ENCODE data around the gene CHPF2. TPM values are rescaled to one million over a fixed set of nuclear protein-coding genes. Genes with fewer than 3 reads are reported as not detected.

The CHPF2 gene
- 71.4 and 127 TPM in 2 replicates for total RNA-seq

GRCh38 chr7:151232091-151232916 is at the start of gene CHPF2:
TSS of gene CHPF2 (plus strand) at chr7:151232483. CDS start at chr7:151234012, 1,529 bp downstream.

GRCh38 chr7:151186640-151187408 is 45.5 kb upstream of the CHPF2 start, which contains the start of gene ASB10:
TSS of gene ASB10 (minus strand) at chr7:151187250. CDS start at chr7:151187130, 120 bp downstream.

GRCh38 chr7:151210087-151210854 is 22.0 kb upstream of the CHPF2 start, which contains the start of gene H2BK1:
TSS of gene H2BK1 (minus strand) at chr7:151210488. CDS start at chr7:151210318, 170 bp downstream.

DNA sequence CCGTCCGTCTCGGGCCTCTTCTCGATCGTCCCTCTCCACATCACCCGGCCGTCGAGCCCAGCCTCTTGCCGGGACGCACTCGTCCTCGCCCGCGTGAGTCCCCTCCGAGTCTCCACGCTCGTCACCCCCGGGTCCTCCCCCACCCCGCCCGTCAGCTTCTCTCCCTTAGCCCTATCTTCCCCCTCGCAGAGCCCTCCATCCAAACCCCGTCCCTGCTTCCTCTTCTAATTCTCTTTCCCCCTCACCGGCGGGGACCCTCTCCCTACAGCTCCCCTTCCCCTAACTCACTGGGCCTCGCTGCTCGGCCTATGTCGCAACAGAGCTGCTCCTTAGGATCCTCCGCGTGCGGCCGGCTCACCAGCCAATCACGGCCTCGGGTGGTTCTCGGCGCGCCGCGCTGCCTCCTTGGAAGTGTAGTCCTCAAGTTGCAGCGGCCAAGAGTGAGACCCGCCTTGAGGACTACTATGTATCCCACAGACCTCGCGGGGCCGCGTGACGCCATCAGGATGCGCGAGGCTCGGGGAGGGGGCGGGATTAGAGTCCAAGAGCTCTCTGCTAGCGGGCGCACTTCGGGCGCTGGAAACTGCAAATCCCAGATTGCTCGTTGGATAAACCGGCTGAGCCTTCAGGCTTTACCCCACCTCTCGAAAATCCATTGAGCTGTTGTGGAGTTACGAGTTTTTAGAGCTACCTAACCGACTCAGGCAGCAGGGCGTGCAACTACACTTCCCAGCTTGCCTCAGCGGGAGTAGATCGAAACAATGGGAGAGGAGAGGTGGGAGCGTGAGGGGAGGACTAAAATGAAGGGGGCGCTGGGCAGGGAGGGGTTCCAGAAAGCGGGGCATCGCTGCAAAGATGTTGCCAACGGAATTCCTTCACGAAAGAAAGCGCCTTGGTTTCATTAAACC is 5.2 kb upstream of the CHPF2 start, which contains the start of gene ABCF2:
Gene ABCF2, minus strand, starts transcription at position 331 of the 908 bp plus-strand sequence. CDS start 747 bp downstream, outside the sequence.

DNA sequence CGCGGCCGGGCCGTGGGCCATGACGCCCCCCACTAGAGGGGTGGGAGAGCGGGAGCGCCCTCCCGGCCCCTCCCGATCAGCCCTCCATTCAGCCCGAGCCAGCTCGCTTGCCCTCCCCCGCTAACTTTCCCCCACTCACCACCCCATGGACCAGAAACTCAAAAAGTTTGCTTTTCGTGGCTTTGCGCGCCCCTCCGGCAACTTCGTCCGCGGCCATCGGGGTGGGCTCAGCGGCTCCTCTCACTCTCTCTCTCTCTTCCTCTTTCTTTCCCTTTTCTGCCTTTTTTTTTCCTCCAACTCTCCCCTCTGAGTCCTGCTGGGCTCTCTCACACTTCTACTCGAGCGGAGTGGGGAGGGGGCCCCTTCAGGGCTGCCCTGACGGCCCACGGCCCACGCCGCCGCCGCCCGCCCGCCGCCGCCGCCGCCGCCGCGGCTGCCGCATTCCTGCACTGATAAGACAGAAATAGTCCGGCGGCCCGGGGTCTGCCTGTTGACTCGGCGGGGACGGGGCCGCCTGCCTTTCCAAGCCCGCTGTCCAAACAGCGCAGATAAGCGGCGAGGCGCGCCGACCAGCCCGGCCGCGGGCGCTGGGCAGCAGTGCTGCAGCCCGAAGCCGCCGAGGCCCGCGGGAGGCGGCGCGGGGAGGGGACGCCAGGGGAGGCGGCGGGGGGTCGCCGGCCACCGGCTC is 16.2 kb downstream of the CHPF2 start, which contains the start of gene SMARCD3:
Gene SMARCD3, minus strand, starts transcription at position 349 of the 688 bp plus-strand sequence. Its CDS starts 132 bp downstream, at position 217.

Other genes with a start within 250 kb of the CHPF2 start
- gene NOS3, start 241.5 kb upstream of the CHPF2 start, total RNA-seq: 0.99 and 2.0 TPM in 2 replicates
- under 0.01 and 0.15 TPM in 2 replicates for gene ATG9B, start 208.0 kb upstream of the CHPF2 start, total RNA-seq
- gene ABCB8, start 204.0 kb upstream of the CHPF2 start, total RNA-seq: 37.2 and 43.6 TPM in 2 replicates
- 0.17 TPM in 1 of 2 replicates, not detected in the other for gene ASIC3, start 184.0 kb upstream of the CHPF2 start, total RNA-seq
- 19.1 and 19.2 TPM in 2 replicates for gene CDK5, start 174.6 kb upstream of the CHPF2 start, total RNA-seq
- 66.5 and 96.1 TPM in 2 replicates for gene SLC4A2, start 172.9 kb upstream of the CHPF2 start, total RNA-seq
- 72.9 and 108 TPM in 2 replicates for gene FASTK, start 151.7 kb upstream of the CHPF2 start, total RNA-seq
- gene TMUB1, start 149.0 kb upstream of the CHPF2 start, total RNA-seq: 25.5 and 32.6 TPM in 2 replicates
- gene AGAP3, start 146.0 kb upstream of the CHPF2 start, total RNA-seq: 42.0 and 71.3 TPM in 2 replicates
- not detected in 2 replicates for gene GBX1, start 64.8 kb upstream of the CHPF2 start, total RNA-seq
- not detected in 2 replicates for gene ASB10, start 45.2 kb upstream of the CHPF2 start, total RNA-seq
- not detected in 2 replicates for gene H2BK1, start 22.0 kb upstream of the CHPF2 start, total RNA-seq
- 64.7 and 65.2 TPM in 2 replicates for gene ABCF2, start 5.3 kb upstream of the CHPF2 start, total RNA-seq
- 27.3 and 47.0 TPM in 2 replicates for gene SMARCD3, start 16.2 kb downstream of the CHPF2 start, total RNA-seq
- 41.5 and 52.1 TPM in 2 replicates for gene NUB1, start 109.3 kb downstream of the CHPF2 start, total RNA-seq
- gene WDR86, start 177.6 kb downstream of the CHPF2 start, total RNA-seq: 3.8 TPM in 1 of 2 replicates, not detected in the other
- 0.58 and 0.83 TPM in 2 replicates for gene CRYGN, start 207.7 kb downstream of the CHPF2 start, total RNA-seq